Mucosa of stomach (tissue), 1 donor: ENCODE data around the gene DNMT3A.

Experiments used
- H3K27me3 ChIP-seq: one replicate; pipeline ENCODE4 v1.7.0; 2013; ENCODE audit warnings: mild to moderate bottlenecking, low read length; ENCODE audit not compliant: control insufficient read depth, insufficient read depth
- H3K36me3 ChIP-seq: one replicate; pipeline ENCODE4 v1.7.0; 2013; ENCODE audit warnings: low read length; ENCODE audit not compliant: control insufficient read depth, insufficient read depth
- H3K4me1 ChIP-seq: one replicate; pipeline ENCODE4 v1.7.0; 2013; ENCODE audit warnings: mild to moderate bottlenecking, low read length; ENCODE audit not compliant: control insufficient read depth, insufficient read depth
- H3K4me3 ChIP-seq: one replicate; pipeline ENCODE4 v1.7.0; 2013; ENCODE audit warnings: low read length
- H3K9ac ChIP-seq: one replicate; pipeline ENCODE4 v1.7.0; 2013; ENCODE audit warnings: mild to moderate bottlenecking, low read length, moderate library complexity
- H3K9me3 ChIP-seq: one replicate; pipeline ENCODE4 v1.7.0; 2013; ENCODE audit warnings: mild to moderate bottlenecking, low read length, moderate library complexity; ENCODE audit not compliant: control insufficient read depth
- donor health status: Pancreatic carcinoma.

The DNMT3A gene

DNA sequence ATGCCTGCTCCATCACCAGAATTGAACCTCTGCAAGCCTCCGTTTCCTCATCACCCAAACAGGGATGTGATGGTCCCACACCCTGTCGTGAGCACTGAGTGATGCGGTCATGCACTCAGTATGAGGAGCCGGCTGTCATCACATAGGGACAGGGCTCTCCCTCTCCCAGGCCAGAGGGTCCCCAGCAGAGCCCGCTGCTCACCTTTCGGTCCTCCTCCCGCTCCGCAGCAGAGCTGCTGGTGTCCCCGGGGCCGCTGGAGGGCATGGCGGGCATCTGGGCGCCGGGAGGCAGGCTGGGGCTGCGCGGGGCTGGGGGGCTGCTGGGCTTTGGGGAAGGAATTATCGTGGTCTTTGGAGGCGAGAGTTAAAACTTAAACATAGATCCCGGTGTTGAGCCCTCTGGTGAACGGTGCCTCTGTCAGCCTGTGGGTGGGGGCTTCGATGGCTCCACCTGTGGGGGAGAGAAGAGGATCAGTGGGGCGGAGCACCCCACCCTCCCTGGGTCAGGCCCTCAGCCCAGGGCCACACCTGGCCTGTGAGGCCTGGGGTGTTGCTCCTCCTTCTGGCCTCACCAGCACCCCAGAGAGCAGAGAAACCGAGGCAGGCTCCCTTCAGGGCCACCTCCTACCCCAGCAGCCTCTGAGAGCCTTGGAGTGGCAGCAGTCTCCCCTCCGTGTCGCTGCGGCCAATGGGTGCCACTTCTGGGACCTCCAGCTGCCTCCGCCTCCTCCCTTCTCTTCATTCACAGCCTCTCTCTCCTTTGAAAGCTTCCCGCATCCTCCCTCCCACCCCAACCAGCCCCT lies 27.8 kb downstream of the DNMT3A start:
- Histone ChIP-seq H3K36me3 (no peaks in the 10 kb centered on the region), H3K4me1 (peaks cover 43% of the 10 kb centered on the region), H3K27me3 (no peaks in the 10 kb centered on the region), H3K4me3 (no peak overlapping the region), H3K9ac (no peak overlapping the region), H3K9me3 (no peaks in the 10 kb centered on the region)

DNA sequence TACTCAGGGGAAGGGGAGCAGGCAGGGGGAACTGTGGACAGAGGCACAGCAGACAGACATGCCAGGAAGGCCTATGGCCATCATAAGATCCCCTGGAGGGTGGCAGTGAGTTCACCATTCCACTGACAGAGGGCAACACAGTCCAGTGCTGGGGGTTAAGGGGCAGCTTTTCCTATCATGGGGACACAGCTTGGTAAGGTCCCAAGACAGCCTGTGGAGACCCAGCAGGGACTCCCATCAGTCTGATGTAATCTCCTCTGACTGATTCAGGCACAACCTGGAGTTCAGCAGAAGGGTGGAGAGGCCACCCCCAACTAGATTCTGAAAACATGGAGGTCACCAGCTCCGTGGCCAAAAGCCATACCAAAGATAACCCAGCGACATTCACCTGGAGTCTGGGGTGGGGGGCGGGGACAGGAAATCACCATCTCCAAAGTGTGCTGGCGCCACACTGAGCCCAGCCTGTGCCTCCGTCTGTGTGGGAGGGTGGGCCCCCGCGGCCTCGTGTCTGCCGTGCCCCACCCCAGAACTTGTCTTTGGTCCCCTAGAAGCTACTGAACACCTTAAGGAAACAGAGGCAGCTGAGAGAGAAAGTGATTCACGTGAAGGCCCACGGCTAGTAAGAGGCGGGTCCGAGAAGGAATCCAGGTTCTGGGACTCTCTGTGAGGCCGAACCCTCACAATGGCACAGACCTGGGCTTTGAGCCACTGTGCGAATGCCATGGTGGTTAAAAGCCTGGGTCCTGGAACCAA lies 28.6 kb downstream of the DNMT3A start:
- Histone ChIP-seq H3K4me3 (no peak overlapping the region), H3K9ac (no peak overlapping the region), H3K9me3 (no peaks in the 10 kb centered on the region), H3K4me1 (peaks cover 43% of the 10 kb centered on the region), H3K27me3 (no peaks in the 10 kb centered on the region), H3K36me3 (no peaks in the 10 kb centered on the region)

DNA sequence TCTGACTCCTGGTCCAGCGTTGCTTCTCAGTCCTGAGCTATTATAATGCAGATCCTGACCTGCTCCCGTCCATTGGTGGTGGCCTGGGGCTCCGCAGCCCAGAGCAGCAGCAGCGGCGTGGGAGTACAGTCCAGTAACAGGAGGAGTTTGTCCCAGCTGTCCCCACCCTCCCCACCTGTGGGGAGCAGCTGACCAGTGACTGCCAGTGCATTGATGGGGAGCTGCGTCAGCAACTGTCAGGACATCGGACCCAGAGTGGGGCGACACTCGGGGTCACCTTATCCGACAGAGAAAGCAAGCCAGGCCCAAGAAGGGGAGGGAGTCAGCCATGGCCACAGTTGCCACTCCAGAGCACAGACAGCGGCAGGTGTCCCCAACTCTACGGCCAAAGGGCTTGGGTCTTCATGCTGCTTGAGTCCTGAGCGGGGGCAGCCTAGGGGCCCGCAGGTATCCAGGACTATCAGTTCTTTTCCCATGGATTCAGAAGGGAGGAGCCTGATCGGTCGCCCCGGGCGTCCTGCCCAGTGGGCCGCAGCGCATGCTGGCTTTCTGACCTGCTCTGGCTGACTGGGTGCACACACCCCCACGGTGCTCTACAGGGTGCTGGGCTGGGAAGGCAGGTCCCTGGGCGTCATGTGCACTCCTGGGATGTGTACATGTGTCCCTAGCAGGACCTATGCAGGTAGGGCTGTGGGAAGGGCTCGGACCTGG lies 29.7 kb downstream of the DNMT3A start:
- H3K36me3 ChIP-seq, result no peaks in the 10 kb centered on the region
- H3K4me3 ChIP-seq, result no peak overlapping the region
- H3K4me1 ChIP-seq, result peaks cover 43% of the 10 kb centered on the region
- no peaks in the 10 kb centered on the region for H3K9me3 ChIP-seq
- H3K27me3 ChIP-seq, result no peaks in the 10 kb centered on the region
- H3K9ac ChIP-seq, result no peak overlapping the region

DNA sequence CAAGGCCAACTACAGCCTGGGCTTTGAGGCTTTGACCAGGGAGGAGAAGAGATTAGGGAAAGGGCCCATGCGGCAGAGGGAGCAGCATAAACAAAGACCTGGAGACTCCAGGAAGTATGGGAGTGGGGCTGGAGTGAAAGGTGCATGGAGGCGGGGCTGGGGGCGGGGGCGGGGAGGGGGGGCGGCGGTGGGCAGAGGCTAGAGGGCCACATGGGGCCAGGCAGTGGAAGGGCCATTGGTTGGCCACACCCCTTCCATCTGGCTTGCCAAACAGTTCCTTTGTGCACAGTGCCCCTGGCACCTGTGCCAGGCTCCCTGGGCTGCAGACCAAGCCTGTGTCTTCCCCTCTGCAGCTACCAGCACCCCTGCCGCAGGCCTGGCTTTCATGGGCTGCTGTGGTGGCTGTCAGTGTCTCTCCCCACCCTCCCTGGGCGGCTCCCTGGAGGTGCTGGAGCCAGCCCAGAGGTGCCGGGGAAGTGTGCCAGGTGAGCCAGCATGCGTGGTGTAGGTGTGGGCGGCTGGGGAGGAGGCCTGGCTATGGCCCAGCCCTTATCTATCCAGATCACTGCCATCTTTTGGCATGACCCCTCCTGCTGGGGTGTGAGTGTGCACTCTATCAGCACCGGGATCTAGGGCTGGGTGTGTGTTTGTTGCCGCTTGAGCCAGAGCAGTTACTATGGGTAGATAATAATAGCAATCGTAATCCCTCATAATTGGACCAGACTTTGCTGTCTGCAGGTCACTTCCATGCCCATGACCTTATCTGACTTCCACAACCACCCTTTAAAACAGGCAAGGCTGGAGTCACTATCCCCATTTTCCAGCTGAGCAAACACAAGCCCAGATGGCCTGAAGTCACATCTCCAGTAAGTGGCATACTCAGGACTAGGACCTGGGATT lies 30.5 kb downstream of the DNMT3A start:
- H3K4me1 ChIP-seq, result peaks cover 43% of the 10 kb centered on the region
- no peaks in the 10 kb centered on the region for H3K9me3 ChIP-seq
- H3K27me3 ChIP-seq, result no peaks in the 10 kb centered on the region
- H3K9ac ChIP-seq, result no peak overlapping the region
- H3K36me3 ChIP-seq, result no peaks in the 10 kb centered on the region
- no peak overlapping the region for H3K4me3 ChIP-seq

DNA sequence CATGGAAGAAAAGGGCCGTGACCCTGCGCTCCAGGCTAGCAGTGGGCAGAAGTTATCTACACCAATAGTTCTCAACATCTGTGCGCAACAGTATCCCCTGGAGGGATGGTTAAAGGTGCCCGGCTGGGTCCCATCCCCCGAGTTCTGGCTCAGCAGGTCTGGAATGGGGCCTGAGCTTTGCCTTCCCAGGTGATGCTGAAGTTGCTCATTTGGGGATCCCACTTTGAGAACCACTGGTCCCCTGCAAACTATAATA lies 31.1 kb downstream of the DNMT3A start:
- Histone ChIP-seq H3K9me3 (no peaks in the 10 kb centered on the region), H3K9ac (no peak overlapping the region), H3K4me1 (peaks cover 40% of the 10 kb centered on the region), H3K27me3 (no peaks in the 10 kb centered on the region), H3K4me3 (no peak overlapping the region), H3K36me3 (no peaks in the 10 kb centered on the region)

DNA sequence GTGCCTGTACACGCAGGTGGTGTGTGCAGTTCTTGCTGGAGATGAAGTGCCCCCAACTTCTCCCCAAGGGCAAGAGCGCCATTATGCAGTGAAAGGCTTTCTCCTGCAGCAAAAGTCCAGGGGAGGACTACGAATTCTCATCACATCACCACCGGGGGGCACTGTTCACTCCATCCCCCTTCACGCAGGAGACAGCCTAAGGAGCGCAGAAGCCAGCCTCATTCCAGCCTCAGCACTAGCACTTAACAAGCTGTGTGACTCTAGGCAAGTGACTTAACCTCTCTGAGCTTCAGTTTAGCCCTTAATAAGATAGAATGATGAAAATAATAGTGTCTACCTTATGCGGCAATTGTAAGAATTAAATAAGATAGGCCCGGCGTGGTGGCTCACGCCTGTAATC lies 32.3 kb downstream of the DNMT3A start:
- Histone ChIP-seq H3K9me3 (no peaks in the 10 kb centered on the region), H3K9ac (no peak overlapping the region), H3K4me1 (peaks cover 28% of the 10 kb centered on the region), H3K36me3 (no peaks in the 10 kb centered on the region), H3K4me3 (no peak overlapping the region), H3K27me3 (no peaks in the 10 kb centered on the region)

DNA sequence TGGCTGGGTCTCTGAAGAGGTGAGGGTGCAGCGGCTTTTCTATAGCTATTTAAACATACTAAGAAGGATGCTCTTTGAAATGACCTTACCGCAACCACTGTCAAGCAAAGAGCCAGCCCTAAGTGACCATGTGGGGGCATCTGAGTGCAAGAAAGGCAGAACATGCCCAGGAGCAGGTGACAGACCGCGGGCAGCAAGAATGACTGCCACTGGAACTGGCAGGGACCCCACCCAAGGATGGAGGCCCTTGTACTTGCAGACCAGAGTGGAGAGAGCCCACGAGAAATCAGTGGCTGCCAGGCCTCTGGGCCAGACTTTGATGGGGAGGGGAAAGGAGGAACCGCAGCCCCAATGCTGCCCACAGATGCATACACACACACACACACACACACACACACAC lies 33.1 kb downstream of the DNMT3A start:
- Histone ChIP-seq H3K9me3 (no peaks in the 10 kb centered on the region), H3K4me3 (no peak overlapping the region), H3K27me3 (no peaks in the 10 kb centered on the region), H3K36me3 (no peaks in the 10 kb centered on the region), H3K9ac (no peak overlapping the region), H3K4me1 (peaks cover 23% of the 10 kb centered on the region)

DNA sequence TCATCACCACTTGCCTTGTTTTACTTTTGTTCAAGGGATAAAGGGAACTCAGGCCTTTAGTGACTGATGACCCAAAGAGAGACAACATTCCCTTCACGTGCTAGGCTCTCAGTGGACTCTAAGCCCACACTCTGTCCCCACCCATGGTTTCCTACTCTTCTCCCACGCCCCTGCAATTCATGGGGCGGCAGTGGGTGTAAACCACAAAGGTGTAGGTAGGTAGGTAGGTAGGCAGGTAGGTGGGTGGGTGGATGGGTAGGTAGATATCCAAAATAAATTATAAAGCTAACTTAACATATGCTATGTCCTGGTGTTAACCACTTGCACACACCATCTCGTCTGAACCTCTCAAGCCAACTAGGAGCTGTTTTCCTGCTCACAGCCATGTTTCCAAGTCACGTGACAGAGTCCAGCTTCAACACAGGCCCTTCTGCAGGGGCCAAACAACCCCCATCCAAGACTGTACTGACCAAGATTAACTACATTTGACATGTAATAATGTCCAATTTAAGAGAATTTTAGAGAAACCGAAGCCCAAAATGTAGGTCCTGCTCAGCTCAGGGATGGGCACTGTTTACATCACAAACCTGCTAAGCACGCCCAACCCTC lies 33.7 kb downstream of the DNMT3A start:
- Histone ChIP-seq H3K4me3 (no peak overlapping the region), H3K9me3 (no peaks in the 10 kb centered on the region), H3K9ac (no peak overlapping the region), H3K27me3 (no peaks in the 10 kb centered on the region), H3K36me3 (no peaks in the 10 kb centered on the region), H3K4me1 (peaks cover 23% of the 10 kb centered on the region)

DNA sequence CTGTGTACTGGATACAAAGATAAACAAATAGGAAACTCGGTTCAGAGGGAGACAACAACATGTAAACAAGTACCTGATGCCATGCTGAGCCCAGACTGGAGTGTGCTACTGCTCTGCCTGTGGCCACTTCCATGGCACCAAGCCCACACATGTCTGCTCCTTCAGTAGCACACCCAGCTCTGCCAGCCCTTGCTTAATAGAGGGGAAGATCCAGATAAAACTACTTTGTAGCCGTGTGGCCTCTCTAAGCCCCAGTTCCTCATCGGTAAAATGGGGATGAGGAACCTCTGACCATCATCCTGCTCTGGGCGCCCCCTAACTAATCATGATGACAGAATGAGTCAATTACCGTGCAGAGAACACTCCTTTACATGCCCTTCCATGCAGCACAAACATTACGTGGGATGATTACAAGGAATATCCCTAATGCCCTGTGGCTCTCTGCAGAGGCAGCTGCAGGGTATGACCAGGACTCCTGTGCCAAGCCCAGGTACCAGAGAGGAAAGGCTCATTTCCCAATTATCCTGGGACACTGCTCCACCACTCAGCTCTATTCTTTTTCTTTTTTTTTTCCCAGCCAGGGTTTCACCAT lies 34.9 kb downstream of the DNMT3A start:
- H3K9me3 ChIP-seq, result no peaks in the 10 kb centered on the region
- H3K9ac ChIP-seq, result no peak overlapping the region
- peaks cover 18% of the 10 kb centered on the region for H3K4me1 ChIP-seq
- H3K4me3 ChIP-seq, result no peak overlapping the region
- H3K36me3 ChIP-seq, result no peaks in the 10 kb centered on the region
- no peaks in the 10 kb centered on the region for H3K27me3 ChIP-seq

DNA sequence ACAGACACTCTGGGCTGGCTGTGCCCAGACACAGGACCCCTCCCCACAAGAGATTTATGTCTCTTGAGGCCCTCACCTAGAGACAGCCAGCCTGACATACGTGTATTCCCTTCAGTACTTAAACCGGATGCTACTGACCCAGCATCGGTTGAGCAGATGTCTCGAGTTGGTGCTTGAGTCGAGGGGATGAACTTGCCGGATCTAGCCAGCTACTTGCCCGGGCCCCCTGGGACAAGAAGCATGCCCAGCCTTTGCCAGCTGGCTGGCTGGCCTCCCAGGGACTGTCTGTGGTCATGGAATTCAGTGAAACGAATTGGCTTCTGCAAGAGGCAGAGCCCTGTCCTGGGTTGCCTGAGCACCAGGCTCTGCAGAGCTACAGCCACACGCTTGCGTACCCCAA lies 36.0 kb downstream of the DNMT3A start:
- Histone ChIP-seq H3K27me3 (no peaks in the 10 kb centered on the region), H3K4me3 (no peak overlapping the region), H3K36me3 (no peaks in the 10 kb centered on the region), H3K9ac (no peak overlapping the region), H3K9me3 (no peaks in the 10 kb centered on the region), H3K4me1 (peaks cover 9% of the 10 kb centered on the region)
